HG03342 (cell line): ENCODE results near the gene HADHA.
"Not testable (repeated sequence)": the region's sequence is repeated elsewhere in the genome, so short reads cannot be mapped to it uniquely, and the experiment has no call there.

Experiments used
- ATAC-seq: cut with Tn5 transposase; IDR thresholded peaks from one replicate; pipeline ENCODE4 v1.9.1; 2021; ENCODE audit warnings: mild to moderate bottlenecking, moderate library complexity; ENCODE audit not compliant: unreplicated experiment

Gene HADHA

GRCh38 chr2:26177122-26177521 is 67.3 kb downstream of the HADHA start:
- ATAC-seq: no peak

GRCh38 chr2:26176279-26176615 is 68.2 kb downstream of the HADHA start:
- ATAC-seq: no peak

- ATAC-seq: no peak
These were observed 68.8 kb downstream of the HADHA start for GRCh38 chr2:26175466-26176278.

- ATAC-seq: no peak
These were observed 69.6 kb downstream of the HADHA start for GRCh38 chr2:26174691-26175465.

- no peak for ATAC-seq
These were observed 70.5 kb downstream of the HADHA start for GRCh38 chr2:26173776-26174482.

GRCh38 chr2:26172871-26173775 is 71.3 kb downstream of the HADHA start, which contains the start of gene GAREM2:
Gene GAREM2, plus strand, starts transcription at chr2:26173088. Its CDS starts 133 bp downstream, at chr2:26173221.
- no peak for ATAC-seq

GRCh38 chr2:26172189-26172870 is 72.1 kb downstream of the HADHA start:
- ATAC-seq: no peak

- ATAC-seq: no peak
These were observed 73.6 kb downstream of the HADHA start for GRCh38 chr2:26170795-26171194.

- ATAC-seq: no peak
These were observed 74.6 kb downstream of the HADHA start for GRCh38 chr2:26169681-26170414.

- ATAC-seq: no peak
These were observed 75.2 kb downstream of the HADHA start for GRCh38 chr2:26169226-26169625.

- ATAC-seq: no peak
These were observed 75.6 kb downstream of the HADHA start for GRCh38 chr2:26168785-26169184.

GRCh38 chr2:26166541-26166940 is 77.9 kb downstream of the HADHA start:
- not testable (repeated sequence) for ATAC-seq

- no peak for ATAC-seq
These were observed 79.0 kb downstream of the HADHA start for GRCh38 chr2:26165403-26165802.

GRCh38 chr2:26164641-26165211 is 79.7 kb downstream of the HADHA start:
- ATAC-seq: no peak

- no peak for ATAC-seq
These were observed 80.2 kb downstream of the HADHA start for GRCh38 chr2:26164231-26164630.

GRCh38 chr2:26162963-26163362 is 81.5 kb downstream of the HADHA start:
- ATAC-seq: no peak

GRCh38 chr2:26161926-26162325 is 82.5 kb downstream of the HADHA start:
- ATAC-seq: no peak

GRCh38 chr2:26157580-26157979 is 86.9 kb downstream of the HADHA start:
- no peak for ATAC-seq

- ATAC-seq: no peak
These were observed 94.2 kb downstream of the HADHA start for GRCh38 chr2:26150243-26150642.
